ENCODE data around the gene MEOX2.
A peak's percentile ranks its signal among the peaks of the same experiment; 100 is the strongest.

MEOX2 gene

GRCh38 chr7:15686295-15686956 lies at the start of gene MEOX2:
MEOX2 (minus strand) TSS chr7:15686683; CDS start chr7:15686402, 281 bp downstream.
- in situ Hi-C loops (cut with HindIII; ENCODE audit: low sequenced_read_pairs): no loop called here
- peak within 1 kb of the TSS; percentile 50 for H3K4me3 ChIP-seq (ENCODE audit: low read depth, low read length)
- peak; percentile 70 for DNase-seq (ENCODE audit: low read depth, low spot score)
- TF ChIP-seq CTCF (IDR thresholded peaks at IDR 0.05; ENCODE audit: low read depth, low read length): no peak

- TF ChIP-seq CTCF (IDR thresholded peaks at IDR 0.05; ENCODE audit: low read depth, low read length): no peak
- in situ Hi-C loops (cut with HindIII; ENCODE audit: low sequenced_read_pairs): no loop called here
- no peak overlapping the region for H3K4me3 ChIP-seq (ENCODE audit: low read depth, low read length)
- DNase-seq (ENCODE audit: low read depth, low spot score): no peak
These were observed 43.3 kb upstream of the MEOX2 start for GRCh38 chr7:15729746-15730145.

GRCh38 chr7:15725051-15725450 lies 38.6 kb upstream of the MEOX2 start:
- TF ChIP-seq CTCF (IDR thresholded peaks at IDR 0.05; ENCODE audit: low read depth, low read length): no peak
- in situ Hi-C loops (cut with HindIII; ENCODE audit: low sequenced_read_pairs): no loop called here
- DNase-seq (ENCODE audit: low read depth, low spot score): no peak
- H3K4me3 ChIP-seq (ENCODE audit: low read depth, low read length): no peak overlapping the region

- no peak overlapping the region for H3K4me3 ChIP-seq (ENCODE audit: low read depth, low read length)
- no peak for DNase-seq (ENCODE audit: low read depth, low spot score)
- in situ Hi-C loops (cut with HindIII; ENCODE audit: low sequenced_read_pairs): no loop called here
- TF ChIP-seq CTCF (IDR thresholded peaks at IDR 0.05; ENCODE audit: low read depth, low read length): no peak
These were observed 37.4 kb upstream of the MEOX2 start for GRCh38 chr7:15723841-15724240.

- H3K4me3 ChIP-seq (ENCODE audit: low read depth, low read length): no peak overlapping the region
- peak; percentile 84 for TF ChIP-seq CTCF (IDR thresholded peaks at IDR 0.05; ENCODE audit: low read depth, low read length)
- peak; percentile 64 for DNase-seq (ENCODE audit: low read depth, low spot score)
- in situ Hi-C loops (cut with HindIII; ENCODE audit: low sequenced_read_pairs): no loop called here
These were observed 34.5 kb upstream of the MEOX2 start for GRCh38 chr7:15720849-15721471.

- DNase-seq (ENCODE audit: low read depth, low spot score): no peak
- H3K4me3 ChIP-seq (ENCODE audit: low read depth, low read length): no peak overlapping the region
- in situ Hi-C loops (cut with HindIII; ENCODE audit: low sequenced_read_pairs): no loop called here
- no peak for TF ChIP-seq CTCF (IDR thresholded peaks at IDR 0.05; ENCODE audit: low read depth, low read length)
These were observed 32.8 kb upstream of the MEOX2 start for GRCh38 chr7:15719311-15719710.
